Measurements from ENCODE around the gene UBR2. TPM values are rescaled to one million over a fixed set of nuclear protein-coding genes. Genes with fewer than 3 reads are reported as not detected.
"Not testable (repeated sequence)": the region's sequence is repeated elsewhere in the genome, so short reads cannot be mapped to it uniquely, and the experiment has no call there.

The UBR2 gene
- total RNA-seq, 1 donor from 2014 or later, result 21.6 TPM

GRCh38 chr6:42694586-42694985 is 130.8 kb downstream of the UBR2 start:
- Mint-ChIP-seq H3K4me1 (ENCODE audit: unreplicated experiment) (peaks cover 15% of the 10 kb centered on the region), H3K4me3 (ENCODE audit: unreplicated experiment) (no peak overlapping the region), H3K36me3 (ENCODE audit: low read depth, unreplicated experiment) (peaks cover 13% of the 10 kb centered on the region), H3K9me3 (ENCODE audit: unreplicated experiment) (no peaks in the 10 kb centered on the region), H3K27ac (ENCODE audit: unreplicated experiment) (no peak overlapping the region), H3K27me3 (ENCODE audit: unreplicated experiment) (no peaks in the 10 kb centered on the region)
- TF ChIP-seq, protein P1, sequence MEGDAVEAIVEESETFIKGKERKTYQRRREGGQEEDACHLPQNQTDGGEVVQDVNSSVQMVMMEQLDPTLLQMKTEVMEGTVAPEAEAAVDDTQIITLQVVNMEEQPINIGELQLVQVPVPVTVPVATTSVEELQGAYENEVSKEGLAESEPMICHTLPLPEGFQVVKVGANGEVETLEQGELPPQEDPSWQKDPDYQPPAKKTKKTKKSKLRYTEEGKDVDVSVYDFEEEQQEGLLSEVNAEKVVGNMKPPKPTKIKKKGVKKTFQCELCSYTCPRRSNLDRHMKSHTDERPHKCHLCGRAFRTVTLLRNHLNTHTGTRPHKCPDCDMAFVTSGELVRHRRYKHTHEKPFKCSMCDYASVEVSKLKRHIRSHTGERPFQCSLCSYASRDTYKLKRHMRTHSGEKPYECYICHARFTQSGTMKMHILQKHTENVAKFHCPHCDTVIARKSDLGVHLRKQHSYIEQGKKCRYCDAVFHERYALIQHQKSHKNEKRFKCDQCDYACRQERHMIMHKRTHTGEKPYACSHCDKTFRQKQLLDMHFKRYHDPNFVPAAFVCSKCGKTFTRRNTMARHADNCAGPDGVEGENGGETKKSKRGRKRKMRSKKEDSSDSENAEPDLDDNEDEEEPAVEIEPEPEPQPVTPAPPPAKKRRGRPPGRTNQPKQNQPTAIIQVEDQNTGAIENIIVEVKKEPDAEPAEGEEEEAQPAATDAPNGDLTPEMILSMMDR (IDR thresholded peaks at IDR 0.05; ENCODE audit: unreplicated experiment), result no peak
- no peak for DNase-seq (ENCODE audit: low spot score)

- Mint-ChIP-seq H3K9me3 (ENCODE audit: unreplicated experiment) (no peaks in the 10 kb centered on the region), H3K27ac (ENCODE audit: unreplicated experiment) (no peak overlapping the region), H3K4me1 (ENCODE audit: unreplicated experiment) (peaks cover 15% of the 10 kb centered on the region), H3K27me3 (ENCODE audit: unreplicated experiment) (peaks cover 2% of the 10 kb centered on the region), H3K4me3 (ENCODE audit: unreplicated experiment) (no peak overlapping the region), H3K36me3 (ENCODE audit: low read depth, unreplicated experiment) (peaks cover 3% of the 10 kb centered on the region)
- TF ChIP-seq, protein P1 (IDR thresholded peaks at IDR 0.05; ENCODE audit: unreplicated experiment), result no peak
- DNase-seq (ENCODE audit: low spot score), result no peak
These were observed 132.9 kb downstream of the UBR2 start for GRCh38 chr6:42696526-42697267.

GRCh38 chr6:42697268-42697655 is 133.4 kb downstream of the UBR2 start:
- TF ChIP-seq, protein P1 (IDR thresholded peaks at IDR 0.05; ENCODE audit: unreplicated experiment), result no peak
- Mint-ChIP-seq H3K9me3 (ENCODE audit: unreplicated experiment) (no peaks in the 10 kb centered on the region), H3K36me3 (ENCODE audit: low read depth, unreplicated experiment) (peaks cover 3% of the 10 kb centered on the region), H3K27me3 (ENCODE audit: unreplicated experiment) (peaks cover 2% of the 10 kb centered on the region), H3K4me1 (ENCODE audit: unreplicated experiment) (peaks cover 12% of the 10 kb centered on the region), H3K4me3 (ENCODE audit: unreplicated experiment) (no peak overlapping the region), H3K27ac (ENCODE audit: unreplicated experiment) (no peak overlapping the region)
- no peak for DNase-seq (ENCODE audit: low spot score)

- Mint-ChIP-seq H3K36me3 (ENCODE audit: low read depth, unreplicated experiment) (peaks cover 3% of the 10 kb centered on the region), H3K4me1 (ENCODE audit: unreplicated experiment) (peaks cover 6% of the 10 kb centered on the region), H3K27ac (ENCODE audit: unreplicated experiment) (no peak overlapping the region), H3K27me3 (ENCODE audit: unreplicated experiment) (peaks cover 2% of the 10 kb centered on the region), H3K9me3 (ENCODE audit: unreplicated experiment) (no peaks in the 10 kb centered on the region), H3K4me3 (ENCODE audit: unreplicated experiment) (no peak overlapping the region)
- no peak for DNase-seq (ENCODE audit: low spot score)
- TF ChIP-seq, protein P1 (IDR thresholded peaks at IDR 0.05; ENCODE audit: unreplicated experiment), result no peak
These were observed 134.4 kb downstream of the UBR2 start for GRCh38 chr6:42698217-42698616.

DNA sequence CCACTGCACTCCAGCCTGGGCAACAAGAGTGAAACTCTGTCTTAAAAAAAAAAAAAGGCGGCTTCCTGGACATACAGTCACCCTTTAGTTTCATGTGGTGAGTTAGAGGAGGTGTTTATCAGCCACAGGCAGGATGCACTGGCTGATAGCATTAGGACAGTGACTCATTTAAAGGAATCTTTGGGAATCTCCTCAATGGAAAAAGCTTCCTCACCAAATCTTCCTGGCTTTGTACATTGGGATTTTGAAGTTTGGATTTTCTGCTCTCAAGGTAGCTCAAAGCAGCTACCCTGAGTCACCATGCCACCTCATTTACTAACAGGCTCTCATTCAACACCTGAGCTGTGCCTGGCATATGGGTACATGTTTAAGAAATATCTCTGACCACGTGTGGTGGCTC is 138.4 kb downstream of the UBR2 start:
- Mint-ChIP-seq H3K36me3 (ENCODE audit: low read depth, unreplicated experiment) (no peaks in the 10 kb centered on the region), H3K27me3 (ENCODE audit: unreplicated experiment) (peaks cover 2% of the 10 kb centered on the region), H3K9me3 (ENCODE audit: unreplicated experiment) (no peaks in the 10 kb centered on the region), H3K27ac (ENCODE audit: unreplicated experiment) (no peak overlapping the region), H3K4me1 (ENCODE audit: unreplicated experiment) (no peaks in the 10 kb centered on the region), H3K4me3 (ENCODE audit: unreplicated experiment) (no peak overlapping the region)
- TF ChIP-seq, protein P1 (IDR thresholded peaks at IDR 0.05; ENCODE audit: unreplicated experiment), result no peak
- DNase-seq (ENCODE audit: low spot score), result no peak

GRCh38 chr6:42702786-42703185 is 139.0 kb downstream of the UBR2 start:
- H3K36me3 Mint-ChIP-seq (ENCODE audit: low read depth, unreplicated experiment), result not testable (repeated sequence)

More at GRCh38 chr6:42702786-42703185, 139.0 kb downstream of the UBR2 start:
- not testable (repeated sequence) for DNase-seq (ENCODE audit: low spot score); H3K4me1 Mint-ChIP-seq (ENCODE audit: unreplicated experiment); H3K9me3 Mint-ChIP-seq (ENCODE audit: unreplicated experiment); H3K27ac Mint-ChIP-seq (ENCODE audit: unreplicated experiment); H3K4me3 Mint-ChIP-seq (ENCODE audit: unreplicated experiment); H3K27me3 Mint-ChIP-seq (ENCODE audit: unreplicated experiment)

All from endothelial cell (in vitro differentiated cells).